Osteocyte (in vitro differentiated cells): Measurements from ENCODE around the gene ZNF783. TPM values are rescaled to one million over a fixed set of nuclear protein-coding genes. Genes with fewer than 3 reads are reported as not detected.

Experiments
- DNase-seq: peaks from one replicate; pipeline ENCODE4 v3.0.0; 2021; ENCODE audit warnings: mixed read lengths; ENCODE audit not compliant: unreplicated experiment; ENCODE audit errors: extremely low spot score
- H3K27ac Mint-ChIP-seq: one replicate; pipeline ENCODE4 v1.8.0; 2021; ENCODE audit warnings: mild to moderate bottlenecking, mixed read lengths; ENCODE audit not compliant: unreplicated experiment
- H3K27me3 Mint-ChIP-seq: one replicate; pipeline ENCODE4 v1.8.0; 2021; ENCODE audit warnings: mixed read lengths; ENCODE audit not compliant: unreplicated experiment
- H3K36me3 Mint-ChIP-seq: one replicate; pipeline ENCODE4 v1.8.0; 2021; ENCODE audit warnings: mixed read lengths; ENCODE audit not compliant: unreplicated experiment
- H3K4me1 Mint-ChIP-seq: one replicate; pipeline ENCODE4 v1.8.0; 2021; ENCODE audit warnings: mixed read lengths; ENCODE audit not compliant: unreplicated experiment
- H3K4me3 Mint-ChIP-seq: one replicate; pipeline ENCODE4 v1.8.0; 2021; ENCODE audit warnings: mild to moderate bottlenecking, moderate library complexity, mixed read lengths; ENCODE audit not compliant: unreplicated experiment
- H3K9me3 Mint-ChIP-seq: one replicate; pipeline ENCODE4 v1.8.0; 2021; ENCODE audit warnings: mixed read lengths; ENCODE audit not compliant: unreplicated experiment
- CTCF ChIP-seq: fragments of 200-600 bp; sonication (generic); IDR thresholded peaks from 2 replicates; pipeline ENCODE4 v1.5.0; 2021; ENCODE audit warnings: antibody characterized with exemption, mild to moderate bottlenecking, moderate library complexity
- total RNA-seq: library from RNA; stranded (reverse); gene quantifications from 2 replicates; pipeline ENCODE4 v1.2.1, GENCODE V29; 2021

Gene ZNF783
- total RNA-seq, 1 donor from 2014 or later, result 26.0 TPM

GRCh38 chr7:149284343-149284742 lies 22.3 kb downstream of the ZNF783 start:
- Mint-ChIP-seq H3K27ac (peak overlapping the region; percentile 4), H3K4me1 (peaks cover 12% of the 10 kb centered on the region), H3K36me3 (peaks cover 14% of the 10 kb centered on the region), H3K27me3 (no peaks in the 10 kb centered on the region), H3K9me3 (no peaks in the 10 kb centered on the region), H3K4me3 (peak overlapping the region; percentile 91)
- TF ChIP-seq CTCF, result no peak
- DNase-seq, result no peak

GRCh38 chr7:149284850-149285585 lies 23.0 kb downstream of the ZNF783 start:
- no peak for TF ChIP-seq CTCF
- Mint-ChIP-seq H3K27ac (no peak overlapping the region), H3K36me3 (peaks cover 14% of the 10 kb centered on the region), H3K4me3 (peak overlapping the region; percentile 91), H3K4me1 (peaks cover 12% of the 10 kb centered on the region), H3K9me3 (no peaks in the 10 kb centered on the region), H3K27me3 (no peaks in the 10 kb centered on the region)
- peak; percentile 97 for DNase-seq

- H3K27ac Mint-ChIP-seq, result peak overlapping the region; percentile 81
- peak overlapping the region; percentile 91 for H3K4me3 Mint-ChIP-seq
- H3K36me3 Mint-ChIP-seq, result peaks cover 14% of the 10 kb centered on the region
- peaks cover 12% of the 10 kb centered on the region for H3K4me1 Mint-ChIP-seq
- no peak for TF ChIP-seq CTCF
- no peaks in the 10 kb centered on the region for H3K27me3 Mint-ChIP-seq
- no peaks in the 10 kb centered on the region for H3K9me3 Mint-ChIP-seq
- no peak for DNase-seq
Observed at GRCh38 chr7:149285603-149286002, 23.6 kb downstream of the ZNF783 start.

- H3K4me1 Mint-ChIP-seq, result peaks cover 12% of the 10 kb centered on the region
- TF ChIP-seq CTCF, result no peak
- H3K9me3 Mint-ChIP-seq, result no peaks in the 10 kb centered on the region
- H3K4me3 Mint-ChIP-seq, result no peak overlapping the region
- no peaks in the 10 kb centered on the region for H3K27me3 Mint-ChIP-seq
- no peak overlapping the region for H3K27ac Mint-ChIP-seq
- peaks cover 14% of the 10 kb centered on the region for H3K36me3 Mint-ChIP-seq
- DNase-seq, result no peak
Observed at GRCh38 chr7:149286811-149287400, 24.9 kb downstream of the ZNF783 start.

- Mint-ChIP-seq H3K36me3 (peaks cover 13% of the 10 kb centered on the region), H3K27me3 (no peaks in the 10 kb centered on the region), H3K4me1 (peaks cover 12% of the 10 kb centered on the region), H3K4me3 (no peak overlapping the region), H3K9me3 (no peaks in the 10 kb centered on the region), H3K27ac (no peak overlapping the region)
- no peak for TF ChIP-seq CTCF
- no peak for DNase-seq
Observed at GRCh38 chr7:149287622-149288021, 25.6 kb downstream of the ZNF783 start.
